GM12891 (cell line): ENCODE results near the gene ESYT3.
"Not testable (repeated sequence)": the region's sequence is repeated elsewhere in the genome, so short reads cannot be mapped to it uniquely, and the experiment has no call there.

Experiments used
- POLR2A ChIP-seq: IDR thresholded peaks from 2 replicates; pipeline ENCODE4 v1.6.1; 2011; ENCODE audit warnings: low read depth, low read length, control low read depth
- POLR2AphosphoS5 ChIP-seq: IDR thresholded peaks from 2 replicates; pipeline ENCODE4 v1.6.1; 2011; ENCODE audit warnings: low read depth, low read length, control low read depth
- TAF1 ChIP-seq: IDR thresholded peaks from 2 replicates; pipeline ENCODE4 v1.6.1; 2011; ENCODE audit warnings: low read depth, low read length, control low read depth

GRCh38 chr3:138484672-138485071 lies 50.3 kb downstream of the ESYT3 start:
- not testable (repeated sequence) for TF ChIP-seq POLR2A, TAF1, POLR2AphosphoS5
